HepG2 (cell line): ENCODE results near the gene SRCAP. TPM values are rescaled to one million over a fixed set of nuclear protein-coding genes. Genes with fewer than 3 reads are reported as not detected.

Source experiments
- CHD2 ChIP-seq: IDR thresholded peaks from 2 replicates; pipeline ENCODE4 v1.6.1; 2011; ENCODE audit warnings: low read depth, low read length, improper control_type of control experiment
- TEF ChIP-seq: sonication (generic); formaldehyde crosslinking; IDR thresholded peaks from 2 replicates; pipeline ENCODE4 v1.5.0; 2020; ENCODE audit warnings: missing genetic modification reagents
- TMF1 ChIP-seq: sonication (generic); formaldehyde crosslinking; IDR thresholded peaks from 2 replicates; pipeline ENCODE4 v1.8.1; 2022; ENCODE audit warnings: low read depth, missing genetic modification reagents
- UBTF ChIP-seq: sonication (generic); formaldehyde crosslinking; IDR thresholded peaks from 2 replicates; pipeline ENCODE4 v1.4.0; 2020; ENCODE audit warnings: mild to moderate bottlenecking, missing genetic modification reagents
- ZBTB26 ChIP-seq: IDR thresholded peaks from 2 replicates; pipeline ENCODE4 v1.6.1; 2016; ENCODE audit warnings: missing compliant biosample characterization, missing genetic modification reagents, borderline replicate concordance
- ZBTB34 ChIP-seq: sonication (generic); formaldehyde crosslinking; IDR thresholded peaks from 2 replicates; pipeline ENCODE4 v1.8.0; 2022; ENCODE audit warnings: mild to moderate bottlenecking, missing genetic modification reagents
- ZBTB46 ChIP-seq: sonication (generic); formaldehyde crosslinking; IDR thresholded peaks from 2 replicates; pipeline ENCODE4 v1.4.0; 2020; ENCODE audit warnings: mild to moderate bottlenecking, missing genetic modification reagents, borderline replicate concordance
- ZNF142 ChIP-seq: sonication (generic); formaldehyde crosslinking; IDR thresholded peaks from 2 replicates; pipeline ENCODE4 v1.4.0; 2020; ENCODE audit warnings: missing genetic modification reagents
- ZUFSP ChIP-seq: sonication (generic); formaldehyde crosslinking; IDR thresholded peaks from 2 replicates; pipeline ENCODE4 v1.9.0; 2021; ENCODE audit warnings: missing genetic modification reagents, mild to moderate bottlenecking, borderline replicate concordance
- polyA plus RNA-seq, 8 experiments: library from polyadenylated mRNA; depleted of rRNA in 3 of 8; stranded (reverse) in 7 of 8; unstranded in 1 of 8; fragments of >200 nt; fragmentation: Illumina TruSeq in 4 of 8; extraction: Trizol in 4 of 8; gene quantifications; 2 replicates each; pipeline versions ENCODE4 v1.2.1 to v1.2.3, GENCODE V29; 2011 to 2016; ENCODE audit warnings: low read depth in 4 of 8, missing spikeins in 1 of 8, mixed read lengths in 1 of 8; ENCODE audit not compliant: insufficient read depth in 1 of 8
- total RNA-seq, 5 experiments: library from RNA; depleted of rRNA; stranded (reverse); fragments of >200 nt; fragmentation: Illumina TruSeq; extraction: Trizol; gene quantifications; 2 replicates each; pipeline ENCODE4 v1.2.3, GENCODE V29; 2016; ENCODE audit warnings: low read depth in 1 of 5

SRCAP gene
- total and polyA plus RNA-seq, 2 of the 13 experiments (the other 11 are each of a cell fraction or from before 2014, with no cell fraction given), result 4.9 to 9.0 TPM

GRCh38 chr16:30777591-30778297 is 78.8 kb downstream of the SRCAP start (continued):
- TF ChIP-seq CHD2, result no peak
- TF ChIP-seq ZUFSP (CRISPR knock-in tag), result no peak
- TF ChIP-seq TEF, result no peak
- no peak for TF ChIP-seq TMF1
- no peak for TF ChIP-seq ZBTB26 (CRISPR knock-in tag)
- no peak for TF ChIP-seq ZBTB34 (CRISPR knock-in tag)
- TF ChIP-seq UBTF (CRISPR knock-in tag), result no peak
- 0 out of 2 replicates have a peak, but pooled peaks have one; percentile 66 for TF ChIP-seq ZNF142 (CRISPR knock-in tag)
- TF ChIP-seq ZBTB46 (CRISPR knock-in tag), result no peak
